Neural cell (in vitro differentiated cells): ENCODE measurements around the gene KMT2E. TPM values are rescaled to one million over a fixed set of nuclear protein-coding genes. Genes with fewer than 3 reads are reported as not detected.

ENCODE experiments used
- H2AFZ ChIP-seq: fragments of 200-600, 300-800 bp; sonication (generic), shearing (Covaris generic); 2 replicates; pipeline ENCODE4 v1.6.0; 2014; ENCODE audit warnings: low read depth, mild to moderate bottlenecking, antibody characterized with exemption, low read length, moderate library complexity
- H3F3A ChIP-seq: fragments of 200-600 bp; shearing (Covaris generic); 2 replicates; pipeline ENCODE4 v1.6.1; 2016; ENCODE audit warnings: mild to moderate bottlenecking, moderate library complexity, mixed read lengths, antibody characterized with exemption, low read length; ENCODE audit not compliant: insufficient read depth, poor library complexity, severe bottlenecking
- H3K27ac ChIP-seq: fragments of 200-600, 300-800 bp; sonication (generic), shearing (Covaris generic); 2 replicates; pipeline ENCODE4 v1.5.1; 2014; ENCODE audit warnings: mild to moderate bottlenecking, low read length, moderate library complexity
- H3K27me3 ChIP-seq: fragments of 300-800, 200-600 bp; sonication (generic), shearing (Covaris generic); 2 replicates; pipeline ENCODE4 v1.6.0; 2014; ENCODE audit warnings: mild to moderate bottlenecking, low read depth, low read length, moderate library complexity; ENCODE audit not compliant: insufficient read depth
- H3K36me3 ChIP-seq: fragments of 300-800, 200-600 bp; sonication (generic), shearing (Covaris generic); 2 replicates; pipeline ENCODE4 v1.5.1; 2014; ENCODE audit warnings: mild to moderate bottlenecking, antibody characterized with exemption, low read length, moderate library complexity; ENCODE audit not compliant: insufficient read depth
- H3K4me2 ChIP-seq: fragments of 300-800, 200-600 bp; sonication (generic), shearing (Covaris generic); 2 replicates; pipeline ENCODE4 v1.6.0; 2014; ENCODE audit warnings: mild to moderate bottlenecking, low read length
- H3K4me3 ChIP-seq: fragments of 300-800, 200-600 bp; sonication (generic), shearing (Covaris generic); 2 replicates; pipeline ENCODE4 v1.5.1; 2014; ENCODE audit warnings: mild to moderate bottlenecking, low read length, moderate library complexity
- H3K79me2 ChIP-seq: fragments of 200-600 bp; shearing (Covaris generic); replicated peaks from 2 replicates; pipeline ENCODE4 v1.6.0; 2014; ENCODE audit warnings: mild to moderate bottlenecking, low read length, moderate library complexity; ENCODE audit not compliant: insufficient read depth
- H3K9ac ChIP-seq: fragments of 300-800, 200-600 bp; sonication (generic), shearing (Covaris generic); 2 replicates; pipeline ENCODE4 v1.6.1; 2016; ENCODE audit warnings: mild to moderate bottlenecking, low read length, mixed read lengths
- H3K9me2 ChIP-seq: fragments of 200-600 bp; shearing (Covaris generic); 2 replicates; pipeline ENCODE4 v1.6.1; 2016; ENCODE audit warnings: mild to moderate bottlenecking, low read length, mixed read lengths; ENCODE audit not compliant: insufficient read depth
- H3K9me3 ChIP-seq: fragments of 200-600, 300-800 bp; sonication (generic), shearing (Covaris generic); 2 replicates; pipeline ENCODE4 v1.6.1; 2016; ENCODE audit warnings: mild to moderate bottlenecking, mixed run types, low read length, moderate library complexity, mixed read lengths
- H4K20me1 ChIP-seq: fragments of 200-600 bp; shearing (Covaris generic); 2 replicates; pipeline ENCODE4 v1.6.1; 2016; ENCODE audit warnings: mild to moderate bottlenecking, mixed run types; ENCODE audit not compliant: insufficient read depth
- CTCF ChIP-seq: fragments of 450-650 bp; IDR thresholded peaks from 2 replicates; pipeline ENCODE4 v1.5.1; 2014; ENCODE audit warnings: antibody characterized with exemption, mild to moderate bottlenecking, moderate library complexity; ENCODE audit not compliant: poor library complexity, severe bottlenecking
- EP300 ChIP-seq: fragments of 450-650 bp; conservative IDR thresholded peaks from 2 replicates; pipeline ENCODE4 v1.6.1; 2014; ENCODE audit warnings: antibody characterized with exemption, mild to moderate bottlenecking, moderate library complexity; ENCODE audit not compliant: poor library complexity, severe bottlenecking
- EZH2 ChIP-seq: fragments of 200-600, 300-800 bp; shearing (Covaris generic), sonication (generic); IDR thresholded peaks from 2 replicates; pipeline ENCODE4 v1.6.1; 2014; ENCODE audit warnings: antibody characterized with exemption, low read length, borderline replicate concordance, mild to moderate bottlenecking; ENCODE audit not compliant: insufficient read depth, poor library complexity, severe bottlenecking
- MXI1 ChIP-seq: fragments of 450-650 bp; conservative IDR thresholded peaks from 2 replicates; pipeline ENCODE4 v1.6.1; 2014; ENCODE audit warnings: antibody characterized with exemption, mild to moderate bottlenecking; ENCODE audit not compliant: poor library complexity, severe bottlenecking
- POLR2AphosphoS5 ChIP-seq: IDR thresholded peaks from 2 replicates; pipeline ENCODE4 v1.6.1; 2012
- RAD21 ChIP-seq: fragments of 450-650 bp; conservative IDR thresholded peaks from 2 replicates; pipeline ENCODE4 v1.6.1; 2014; ENCODE audit warnings: antibody characterized with exemption, mild to moderate bottlenecking, moderate library complexity
- REST ChIP-seq: IDR thresholded peaks from 2 replicates; pipeline ENCODE4 v1.6.1; 2012; ENCODE audit warnings: borderline replicate concordance
- SMC3 ChIP-seq: fragments of 450-650 bp; conservative IDR thresholded peaks from 2 replicates; pipeline ENCODE4 v1.6.1; 2014; ENCODE audit warnings: antibody characterized with exemption, mild to moderate bottlenecking, moderate library complexity; ENCODE audit not compliant: poor library complexity
- TAF1 ChIP-seq: IDR thresholded peaks from 2 replicates; pipeline ENCODE4 v1.6.1; 2012; ENCODE audit warnings: low read depth
- polyA plus RNA-seq: library from polyadenylated mRNA; depleted of rRNA; stranded (reverse); fragments of >200 nt; gene quantifications from 2 replicates; pipeline ENCODE4 v1.2.3, GENCODE V29; 2014

Gene KMT2E
- polyA plus RNA-seq, 1 donor from 2014 or later, result 78.4 TPM

- Histone ChIP-seq H3K36me3 (no peaks in the 10 kb centered on the region), H3K27ac (no peak overlapping the region), H3K4me2 (no peak overlapping the region), H3K79me2 (no peaks in the 10 kb centered on the region), H3K9me2 (no peaks in the 10 kb centered on the region), H2AFZ (no peak overlapping the region), H3K9me3 (no peaks in the 10 kb centered on the region), H3K4me3 (no peak overlapping the region), H3K9ac (no peak overlapping the region), H3K27me3 (no peaks in the 10 kb centered on the region), H4K20me1 (no peaks in the 10 kb centered on the region), H3F3A (no peaks in the 10 kb centered on the region)
- TF ChIP-seq CTCF, result no peak
- peak; percentile 60 for TF ChIP-seq REST
- TF ChIP-seq POLR2AphosphoS5, result peak; percentile 10
- no peak for TF ChIP-seq SMC3
Observed at GRCh38 chr7:104971290-104972071, 42.5 kb upstream of the KMT2E start.

GRCh38 chr7:104972500-104972899 lies 41.5 kb upstream of the KMT2E start:
- no peak for TF ChIP-seq EP300
- TF ChIP-seq TAF1, result no peak
- no peak for TF ChIP-seq RAD21
- TF ChIP-seq POLR2AphosphoS5, result no peak
- no peak for TF ChIP-seq CTCF
- no peak for TF ChIP-seq EZH2
- TF ChIP-seq REST, result no peak
- TF ChIP-seq SMC3, result no peak
- no peak for TF ChIP-seq MXI1

More at GRCh38 chr7:104972500-104972899, 41.5 kb upstream of the KMT2E start:
- Histone ChIP-seq H3F3A (no peaks in the 10 kb centered on the region), H3K36me3 (no peaks in the 10 kb centered on the region), H3K4me3 (no peak overlapping the region), H4K20me1 (no peaks in the 10 kb centered on the region), H3K9me3 (no peaks in the 10 kb centered on the region), H2AFZ (no peak overlapping the region), H3K27me3 (no peaks in the 10 kb centered on the region), H3K9ac (no peak overlapping the region), H3K9me2 (no peaks in the 10 kb centered on the region), H3K4me2 (no peak overlapping the region), H3K27ac (no peak overlapping the region), H3K79me2 (no peaks in the 10 kb centered on the region)
